ENCODE results near the gene PPP1R14B. TPM values are rescaled to one million over a fixed set of nuclear protein-coding genes. Genes with fewer than 3 reads are reported as not detected.

PPP1R14B gene
- 145 and 308 TPM in 2 replicates for total RNA-seq

GRCh38 chr11:64246871-64247728 lies at the start of gene PPP1R14B:
Gene PPP1R14B, minus strand, starts transcription at chr11:64246943. Its CDS starts 270 bp downstream, at chr11:64246673.

GRCh38 chr11:64291262-64291751 lies 44.6 kb upstream of the PPP1R14B start, which contains the start of gene KCNK4:
Gene KCNK4, plus strand, starts transcription at chr11:64291302. Its CDS starts 1,717 bp downstream, at chr11:64293019.

GRCh38 chr11:64284962-64285884 lies 38.5 kb upstream of the PPP1R14B start, which contains the start of gene GPR137:
Gene GPR137, plus strand, starts transcription at chr11:64285848. Its CDS starts 677 bp downstream, at chr11:64286525.

GRCh38 chr11:64284048-64284961 lies 37.6 kb upstream of the PPP1R14B start, which contains the start of gene BAD:
Gene BAD, minus strand, starts transcription at chr11:64284665. Its CDS starts 297 bp downstream, at chr11:64284368.

GRCh38 chr11:64251016-64251752 lies 4.4 kb upstream of the PPP1R14B start, which contains the start of gene PLCB3:
Gene PLCB3, plus strand, starts transcription at chr11:64251530. Its CDS starts 120 bp downstream, at chr11:64251650.

GRCh38 chr11:64240435-64241240 lies 6.1 kb downstream of the PPP1R14B start, which contains the start of gene FKBP2:
Gene FKBP2, plus strand, starts transcription at chr11:64241095. Its CDS starts 1,293 bp downstream, at chr11:64242388.

GRCh38 chr11:64233913-64234586 lies 12.7 kb downstream of the PPP1R14B start, which contains the start of gene VEGFB:
Gene VEGFB, plus strand, starts transcription at chr11:64234584. Its CDS starts 250 bp downstream, at chr11:64234834.

GRCh38 chr11:64230171-64230984 lies 16.4 kb downstream of the PPP1R14B start, which contains the start of gene DNAJC4:
Gene DNAJC4, plus strand, starts transcription at chr11:64230548. Its CDS starts 307 bp downstream, at chr11:64230855.

GRCh38 chr11:64225608-64226506 lies 20.9 kb downstream of the PPP1R14B start, which contains the start of the genes NUDT22 and TRPT1:
Gene NUDT22, plus strand, starts transcription at chr11:64226274. Its CDS starts 379 bp downstream, at chr11:64226653.
Gene TRPT1, minus strand, starts transcription at chr11:64226186. Its CDS starts 326 bp downstream, at chr11:64225860.

GRCh38 chr11:64206457-64207255 lies 40.1 kb downstream of the PPP1R14B start, which contains the start of gene FERMT3:
Gene FERMT3, plus strand, starts transcription at chr11:64206721. Its CDS starts 644 bp downstream, at chr11:64207365.

Other genes starting within 250 kb of the PPP1R14B start
- 0.14 and 0.34 TPM in 2 replicates for gene FLRT1, start 211.0 kb downstream of the PPP1R14B start, total RNA-seq
- gene MACROD1, start 80.8 kb downstream of the PPP1R14B start, total RNA-seq: 19.4 and 26.3 TPM in 2 replicates
- 101 and 162 TPM in 2 replicates for gene STIP1, start 60.8 kb downstream of the PPP1R14B start, total RNA-seq
- gene FERMT3, start 40.2 kb downstream of the PPP1R14B start, total RNA-seq: 0.34 and 0.71 TPM in 2 replicates
- gene TRPT1, start 20.8 kb downstream of the PPP1R14B start, total RNA-seq: 12.4 and 13.7 TPM in 2 replicates
- gene NUDT22, start 20.7 kb downstream of the PPP1R14B start, total RNA-seq: 39.4 and 69.4 TPM in 2 replicates
- gene DNAJC4, start 16.4 kb downstream of the PPP1R14B start, total RNA-seq: 10.3 and 16.2 TPM in 2 replicates
- gene VEGFB, start 12.4 kb downstream of the PPP1R14B start, total RNA-seq: 11.3 and 22.2 TPM in 2 replicates
- 47.3 and 103 TPM in 2 replicates for gene FKBP2, start 5.8 kb downstream of the PPP1R14B start, total RNA-seq
- gene PLCB3, start 4.6 kb upstream of the PPP1R14B start, total RNA-seq: 26.7 and 46.3 TPM in 2 replicates
- gene BAD, start 37.7 kb upstream of the PPP1R14B start, total RNA-seq: 35.6 and 76.6 TPM in 2 replicates
- gene GPR137, start 38.9 kb upstream of the PPP1R14B start, total RNA-seq: 4.4 and 11.0 TPM in 2 replicates
- gene KCNK4, start 44.4 kb upstream of the PPP1R14B start, total RNA-seq: not detected in 2 replicates
- 0.14 and 0.34 TPM in 2 replicates for gene CATSPERZ, start 53.4 kb upstream of the PPP1R14B start, total RNA-seq
- gene ESRRA, start 58.6 kb upstream of the PPP1R14B start, total RNA-seq: 85.4 and 102 TPM in 2 replicates
- gene TRMT112, start 70.6 kb upstream of the PPP1R14B start, total RNA-seq: 120 and 340 TPM in 2 replicates
- 188 and 482 TPM in 2 replicates for gene PRDX5, start 71.2 kb upstream of the PPP1R14B start, total RNA-seq
- gene CCDC88B, start 93.3 kb upstream of the PPP1R14B start, total RNA-seq: 2.1 and 2.7 TPM in 2 replicates
- 44.1 and 54.2 TPM in 2 replicates for gene RPS6KA4, start 112.2 kb upstream of the PPP1R14B start, total RNA-seq

Data from nasal cavity respiratory epithelium epithelial cell of viscerocranial mucosa (primary cell).